Astrocyte of the hippocampus (primary cell): ENCODE data around the gene VDR.

ENCODE experiments used
- DNase-seq: peaks from one replicate; pipeline ENCODE4 v3.0.0; 2011; ENCODE audit warnings: low read depth, low spot score

Gene VDR

DNA sequence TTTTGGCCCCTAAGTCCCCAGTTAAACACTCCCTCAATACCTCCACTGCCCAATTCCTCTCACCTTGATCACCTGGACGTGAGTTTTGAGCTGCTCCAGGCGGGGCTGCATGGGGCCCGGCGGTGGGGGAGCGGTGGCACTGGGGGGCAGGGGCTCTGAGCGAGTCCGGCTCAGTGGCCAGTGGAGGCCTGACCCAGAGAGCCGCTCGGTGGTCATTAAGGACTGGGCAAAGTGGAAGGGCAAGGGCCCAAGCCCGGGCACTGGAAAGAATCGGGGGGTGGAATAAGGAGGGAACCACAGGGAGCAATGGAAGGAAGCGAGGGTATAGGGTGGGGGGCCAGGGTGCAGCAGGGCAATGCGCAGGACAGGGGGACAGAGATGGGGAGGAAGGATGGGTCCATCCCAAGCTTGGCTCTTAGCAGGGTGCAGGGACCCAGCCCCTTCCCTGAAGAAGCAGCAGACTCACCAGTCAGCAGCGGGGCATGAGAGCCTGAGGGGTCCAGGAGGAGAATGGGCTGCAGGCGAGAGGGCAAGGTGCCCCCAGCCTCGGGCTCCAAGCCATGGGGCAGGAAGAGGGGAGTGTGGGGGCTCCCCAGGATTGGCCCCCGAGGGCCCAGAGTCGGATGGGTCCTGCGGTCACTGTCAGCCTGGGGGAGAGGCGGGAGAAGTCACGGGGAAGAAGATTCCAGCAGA is 109.5 kb downstream of the VDR start:
- DNase-seq, result no peak

DNA sequence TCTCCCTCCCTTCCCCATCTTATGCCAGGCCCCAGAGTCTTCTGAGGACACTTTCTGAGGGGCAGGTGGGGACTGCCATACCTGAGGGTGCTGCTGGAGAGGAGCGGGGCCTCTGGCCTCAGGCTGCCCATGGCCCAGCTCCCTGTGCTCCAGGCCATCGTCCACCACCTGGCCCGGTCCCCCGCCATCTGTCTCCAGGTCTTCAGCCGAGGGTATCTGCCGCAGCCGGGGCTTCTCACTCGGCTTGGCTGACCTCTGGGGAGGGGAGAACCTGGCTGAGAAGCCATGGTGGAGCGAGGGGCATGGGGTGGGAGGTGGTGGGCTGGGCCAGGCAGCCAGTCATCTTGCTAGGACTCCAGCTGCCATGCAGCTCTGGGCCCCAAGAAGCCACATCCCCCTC is 110.1 kb downstream of the VDR start:
- DNase-seq, result no peak

DNA sequence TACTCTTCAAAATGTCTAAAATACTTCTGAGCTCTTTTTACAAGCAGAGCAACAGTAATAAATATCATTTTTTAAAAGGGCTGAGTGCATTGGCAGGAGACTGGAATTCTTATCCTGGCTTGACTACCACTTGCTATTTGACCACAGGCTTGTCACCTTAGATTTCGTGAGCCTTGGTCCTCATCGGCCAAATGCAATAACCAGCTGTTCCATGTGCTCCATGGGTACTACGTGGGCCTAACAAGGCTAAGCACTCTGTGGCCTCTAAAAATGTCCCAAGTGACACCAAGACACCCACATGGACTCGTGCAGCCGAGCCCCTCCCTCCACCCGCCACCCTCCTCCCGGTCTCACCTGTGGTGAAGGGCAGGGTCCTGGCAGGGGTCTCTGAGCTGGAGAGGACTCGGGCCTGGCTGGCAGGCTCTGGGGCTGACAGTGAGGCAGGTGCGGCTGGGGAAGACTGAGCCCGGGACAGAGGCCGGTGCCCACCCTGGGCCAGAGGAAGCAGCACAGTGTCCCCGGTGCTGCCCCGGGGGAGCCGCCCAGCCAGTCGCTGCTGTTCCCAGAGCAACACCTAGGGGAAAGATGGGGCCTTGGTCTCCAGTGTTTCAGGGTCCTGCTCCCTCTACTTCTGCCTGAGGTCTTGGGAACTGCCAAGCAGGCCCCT is 111.6 kb downstream of the VDR start:
- DNase-seq, result no peak

DNA sequence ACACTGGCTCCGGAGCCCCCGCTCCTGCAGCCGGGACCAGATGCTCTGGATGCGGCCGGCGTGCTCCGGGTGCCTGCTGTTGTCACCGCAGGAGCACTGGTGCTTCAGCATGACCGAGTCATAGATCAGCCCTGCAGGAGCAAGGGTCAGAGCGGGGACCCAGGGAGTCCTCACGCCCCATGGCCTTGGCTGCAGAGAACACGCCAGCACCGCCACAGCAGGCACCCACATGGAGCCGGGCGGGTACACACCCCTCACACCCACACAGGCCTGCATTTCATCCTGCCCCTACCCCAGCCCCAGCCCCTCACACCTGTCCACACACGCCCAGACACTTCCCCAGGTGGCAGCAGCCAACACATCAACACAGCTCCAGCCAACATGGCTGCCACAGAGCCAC is 112.9 kb downstream of the VDR start:
- no peak for DNase-seq
